GM06990 (cell line): ENCODE results near the gene DDX10.

ENCODE experiments used
- DNase-seq: peaks from one replicate; pipeline ENCODE4 v3.0.0-alpha.2; 2011; ENCODE audit not compliant: insufficient read length; ENCODE audit errors: extremely low read depth
- H3K27me3 ChIP-seq: replicated peaks from 2 replicates; pipeline ENCODE4 v1.6.0; 2011; ENCODE audit warnings: low read length; ENCODE audit not compliant: control insufficient read depth, insufficient read depth
- H3K36me3 ChIP-seq: 2 replicates; pipeline ENCODE4 v1.5.1; 2011; ENCODE audit warnings: low read length; ENCODE audit not compliant: control insufficient read depth, insufficient read depth
- H3K4me3 ChIP-seq: replicated peaks from 2 replicates; pipeline ENCODE4 v1.5.1; 2011; ENCODE audit warnings: low read depth, mild to moderate bottlenecking, control low read depth, low read length
- CTCF ChIP-seq: IDR thresholded peaks from 2 replicates; pipeline ENCODE4 v1.5.1; 2011; ENCODE audit warnings: low read length, control low read depth, mild to moderate bottlenecking, inconsistent platforms; ENCODE audit not compliant: insufficient read depth, poor library complexity, severe bottlenecking

Gene DDX10

GRCh38 chr11:108693852-108694251 is 29.0 kb downstream of the DDX10 start:
- H3K4me3 ChIP-seq: no peak overlapping the region
- no peak for TF ChIP-seq CTCF
- H3K36me3 ChIP-seq: peaks cover 11% of the 10 kb centered on the region
- H3K27me3 ChIP-seq: no peaks in the 10 kb centered on the region
- no peak for DNase-seq

- H3K4me3 ChIP-seq: no peak overlapping the region
- no peaks in the 10 kb centered on the region for H3K27me3 ChIP-seq
- TF ChIP-seq CTCF: no peak
- H3K36me3 ChIP-seq: peaks cover 9% of the 10 kb centered on the region
- DNase-seq: no peak
Measured at GRCh38 chr11:108694846-108695245, 30.0 kb downstream of the DDX10 start.

GRCh38 chr11:108697872-108698473 is 33.1 kb downstream of the DDX10 start:
- peak; percentile 36 for DNase-seq
- Histone ChIP-seq H3K4me3 (no peak overlapping the region), H3K27me3 (no peaks in the 10 kb centered on the region), H3K36me3 (peaks cover 2% of the 10 kb centered on the region)
- TF ChIP-seq CTCF: peak; percentile 95

GRCh38 chr11:108698844-108699642 is 34.2 kb downstream of the DDX10 start:
- H3K27me3 ChIP-seq: no peaks in the 10 kb centered on the region
- no peak for TF ChIP-seq CTCF
- H3K4me3 ChIP-seq: no peak overlapping the region
- peaks cover 2% of the 10 kb centered on the region for H3K36me3 ChIP-seq
- DNase-seq: peak; percentile 29

GRCh38 chr11:108703916-108704315 is 39.0 kb downstream of the DDX10 start:
- no peak for DNase-seq

More at GRCh38 chr11:108703916-108704315, 39.0 kb downstream of the DDX10 start:
- Histone ChIP-seq H3K27me3 (no peaks in the 10 kb centered on the region), H3K4me3 (no peak overlapping the region), H3K36me3 (peaks cover 3% of the 10 kb centered on the region)
- no peak for TF ChIP-seq CTCF
